Measurements from ENCODE around the gene MTUS2. TPM values are rescaled to one million over a fixed set of nuclear protein-coding genes. Genes with fewer than 3 reads are reported as not detected.

MTUS2 gene
- total RNA-seq, 4 donors from 2014 or later: 0.08 to 0.57 TPM; not detected in 2

DNA sequence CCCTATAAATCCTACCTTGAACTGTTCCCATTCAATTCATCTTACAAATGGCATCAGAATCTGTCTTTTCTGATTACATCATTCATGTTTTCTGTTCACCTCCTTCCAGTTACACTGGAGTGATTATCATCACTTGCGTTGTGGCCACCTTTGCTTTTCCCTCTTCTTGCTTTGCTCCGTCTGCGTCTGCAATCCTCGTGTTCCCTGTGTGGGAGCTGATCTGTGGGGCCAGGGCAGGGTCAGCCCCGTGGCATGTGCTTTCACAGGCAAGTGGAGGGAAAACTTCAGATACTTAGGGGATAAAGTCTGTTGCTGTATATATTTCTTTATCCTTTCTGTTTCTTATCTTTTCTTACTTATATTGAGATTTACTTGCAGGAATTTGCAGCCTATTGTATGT is 497.7 kb downstream of the MTUS2 start:
- no peaks in the 10 kb centered on the region for H3K9me3 ChIP-seq
- no peak for DNase-seq
- H3K4me3 ChIP-seq: no peak overlapping the region
- H3K36me3 ChIP-seq: no peaks in the 10 kb centered on the region
- intact Hi-C loops (cut with DNase I): no loop called here
- WGBS, 2 donors: 25 to 43% methylated on average over 5 of the region's 5 CpGs
- no peaks in the 10 kb centered on the region for H3K27me3 ChIP-seq
- TF ChIP-seq, protein P1, sequence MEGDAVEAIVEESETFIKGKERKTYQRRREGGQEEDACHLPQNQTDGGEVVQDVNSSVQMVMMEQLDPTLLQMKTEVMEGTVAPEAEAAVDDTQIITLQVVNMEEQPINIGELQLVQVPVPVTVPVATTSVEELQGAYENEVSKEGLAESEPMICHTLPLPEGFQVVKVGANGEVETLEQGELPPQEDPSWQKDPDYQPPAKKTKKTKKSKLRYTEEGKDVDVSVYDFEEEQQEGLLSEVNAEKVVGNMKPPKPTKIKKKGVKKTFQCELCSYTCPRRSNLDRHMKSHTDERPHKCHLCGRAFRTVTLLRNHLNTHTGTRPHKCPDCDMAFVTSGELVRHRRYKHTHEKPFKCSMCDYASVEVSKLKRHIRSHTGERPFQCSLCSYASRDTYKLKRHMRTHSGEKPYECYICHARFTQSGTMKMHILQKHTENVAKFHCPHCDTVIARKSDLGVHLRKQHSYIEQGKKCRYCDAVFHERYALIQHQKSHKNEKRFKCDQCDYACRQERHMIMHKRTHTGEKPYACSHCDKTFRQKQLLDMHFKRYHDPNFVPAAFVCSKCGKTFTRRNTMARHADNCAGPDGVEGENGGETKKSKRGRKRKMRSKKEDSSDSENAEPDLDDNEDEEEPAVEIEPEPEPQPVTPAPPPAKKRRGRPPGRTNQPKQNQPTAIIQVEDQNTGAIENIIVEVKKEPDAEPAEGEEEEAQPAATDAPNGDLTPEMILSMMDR (IDR thresholded peaks at IDR 0.05): no peak
- no peaks in the 10 kb centered on the region for H3K4me1 ChIP-seq
- no peak overlapping the region for H3K27ac ChIP-seq

DNA sequence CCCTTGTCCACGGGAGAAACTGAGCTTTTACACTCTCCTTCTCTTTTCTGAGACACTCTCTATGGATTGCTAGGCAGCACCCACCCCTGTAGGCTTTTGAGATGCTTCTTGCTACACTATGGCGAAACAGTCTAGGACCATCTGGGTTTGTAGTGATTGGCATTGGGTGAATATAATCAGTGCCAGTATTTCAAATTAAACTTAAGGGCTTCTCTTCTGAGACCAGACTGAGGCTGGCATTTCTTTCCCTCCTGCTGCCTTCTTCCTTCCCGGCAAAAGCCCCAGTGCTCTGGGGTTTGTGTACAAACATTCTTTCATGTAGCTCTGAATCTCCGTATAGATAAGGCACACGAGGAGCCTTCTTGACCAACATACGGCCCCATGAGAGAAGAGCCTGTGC is 498.6 kb downstream of the MTUS2 start:
- Histone ChIP-seq H3K36me3 (no peaks in the 10 kb centered on the region), H3K4me1 (no peaks in the 10 kb centered on the region), H3K27me3 (no peaks in the 10 kb centered on the region), H3K27ac (no peak overlapping the region), H3K4me3 (no peak overlapping the region), H3K9me3 (no peaks in the 10 kb centered on the region)
- intact Hi-C loops (cut with DNase I): no loop called here
- TF ChIP-seq, protein P1 (IDR thresholded peaks at IDR 0.05): no peak
- TF ChIP-seq POLR2A (IDR thresholded peaks at IDR 0.05): no peak
- DNase-seq: no peak
- WGBS, 2 donors: 52% methylated on average over 6 of the region's 6 CpGs

DNA sequence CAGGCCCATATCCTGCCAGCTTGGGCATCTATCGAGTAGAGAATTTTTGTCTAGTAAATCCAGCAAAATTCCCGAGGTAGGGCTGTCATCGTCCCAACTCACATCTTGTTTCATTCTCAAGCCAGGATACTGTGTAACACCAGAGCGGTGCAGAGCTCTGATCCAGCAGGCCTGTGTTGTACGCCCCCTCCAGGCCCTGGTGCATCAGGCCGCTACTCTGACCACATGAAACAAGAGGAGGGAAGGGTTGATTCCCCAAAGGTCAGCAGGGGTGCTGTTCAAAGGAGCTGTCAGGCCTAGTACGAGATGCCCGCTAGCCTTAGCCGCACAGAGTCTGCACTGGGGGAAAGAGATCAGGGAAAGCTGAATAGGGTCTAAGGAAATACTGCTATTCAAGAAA is 499.3 kb downstream of the MTUS2 start:
- Histone ChIP-seq H3K4me3 (no peak overlapping the region), H3K36me3 (no peaks in the 10 kb centered on the region), H3K9me3 (no peaks in the 10 kb centered on the region), H3K27me3 (no peaks in the 10 kb centered on the region), H3K27ac (no peak overlapping the region), H3K4me1 (no peaks in the 10 kb centered on the region)
- intact Hi-C loops (cut with DNase I): no loop called here
- 81% methylated on average over 9 of the region's 9 CpGs; no CpG with 5 or more reads in 1 of the 2 donors for WGBS, 2 donors
- TF ChIP-seq POLR2A (IDR thresholded peaks at IDR 0.05): no peak
- TF ChIP-seq, protein P1 (IDR thresholded peaks at IDR 0.05): no peak
- DNase-seq: no peak

DNA sequence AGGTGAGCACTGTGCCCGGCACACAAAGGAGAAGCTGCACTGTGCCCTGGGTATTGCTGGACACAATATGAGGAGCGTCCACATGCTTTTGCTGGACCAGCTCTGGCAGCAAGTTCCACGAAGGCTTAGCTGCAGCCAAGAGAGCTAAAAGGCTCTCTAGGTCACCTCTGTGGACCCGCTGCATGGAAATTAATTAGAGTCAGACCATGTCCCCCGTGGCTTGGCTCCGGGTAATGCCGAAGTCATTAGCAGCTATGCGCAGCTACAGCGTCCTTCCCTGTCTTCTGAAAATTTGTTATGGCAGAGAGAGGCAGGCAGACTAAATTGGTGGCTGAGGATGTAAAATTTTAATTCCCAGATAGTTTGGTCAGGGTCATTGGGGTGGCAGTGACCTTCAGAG is 503.8 kb downstream of the MTUS2 start:
- intact Hi-C loops (cut with DNase I): no loop called here
- no peaks in the 10 kb centered on the region for H3K27me3 ChIP-seq
- 75 to 91% methylated on average over 4 to 7 of the region's 9 CpGs for WGBS, 2 donors

DNA sequence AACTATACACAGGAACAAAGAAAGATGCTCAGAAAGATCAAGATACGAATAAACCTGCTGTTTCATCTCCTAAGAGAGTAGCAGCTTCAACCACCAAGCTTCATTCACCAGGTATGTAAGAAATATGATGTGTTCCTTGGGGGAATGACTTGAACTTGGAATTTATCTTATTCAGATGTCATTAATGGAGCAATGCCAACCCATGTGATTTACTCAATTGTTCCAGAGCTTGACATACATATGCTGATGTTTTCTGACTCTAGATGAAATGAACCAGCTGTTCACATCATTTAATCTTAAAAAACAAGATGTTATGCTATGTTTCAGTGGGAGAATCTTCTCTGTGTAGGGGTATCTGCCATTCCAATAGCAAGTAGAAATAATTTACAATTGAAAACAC is 504.5 kb downstream of the MTUS2 start:
- TF ChIP-seq, protein P1 (IDR thresholded peaks at IDR 0.05): no peak
- Histone ChIP-seq H3K4me3 (no peak overlapping the region), H3K9me3 (no peaks in the 10 kb centered on the region), H3K27ac (no peak overlapping the region), H3K4me1 (no peaks in the 10 kb centered on the region), H3K27me3 (no peaks in the 10 kb centered on the region), H3K36me3 (no peaks in the 10 kb centered on the region)
- intact Hi-C loops (cut with DNase I): no loop called here
- 41 to 87% methylated on average over 1 of the region's 1 CpG for WGBS, 2 donors
- no peak for DNase-seq

More for the DNA sequence above, 503.8 kb downstream of the MTUS2 start:
- no peaks in the 10 kb centered on the region for H3K36me3 ChIP-seq
- H3K4me3 ChIP-seq: no peak overlapping the region
- no peak for DNase-seq
- TF ChIP-seq POLR2A (IDR thresholded peaks at IDR 0.05): no peak
- TF ChIP-seq, protein P1 (IDR thresholded peaks at IDR 0.05): no peak
- H3K9me3 ChIP-seq: no peaks in the 10 kb centered on the region
- H3K27ac ChIP-seq: no peak overlapping the region
- H3K4me1 ChIP-seq: no peaks in the 10 kb centered on the region
